Fibroblast of pulmonary artery (primary cell): ENCODE results near the gene GAP43.
A peak's percentile ranks its signal among the peaks of the same experiment; 100 is the strongest.

ENCODE experiments used
- DNase-seq: peaks from one replicate; pipeline ENCODE4 v3.0.0-alpha.2; 2010; ENCODE audit warnings: low read depth
- H3K4me3 ChIP-seq: replicated peaks from 2 replicates; pipeline ENCODE4 v1.5.1; 2011; ENCODE audit warnings: low read depth, mild to moderate bottlenecking, control low read depth, low read length, moderate library complexity
- CTCF ChIP-seq: IDR thresholded peaks from 2 replicates; pipeline ENCODE4 v1.5.1; 2011; ENCODE audit warnings: mild to moderate bottlenecking, control low read depth, low read length, inconsistent platforms; ENCODE audit errors: missing control alignments

The GAP43 gene

GRCh38 chr3:115652738-115653137, 29.4 kb downstream of the GAP43 start:
- no peak overlapping the region for H3K4me3 ChIP-seq
- no peak for TF ChIP-seq CTCF
- no peak for DNase-seq

DNA sequence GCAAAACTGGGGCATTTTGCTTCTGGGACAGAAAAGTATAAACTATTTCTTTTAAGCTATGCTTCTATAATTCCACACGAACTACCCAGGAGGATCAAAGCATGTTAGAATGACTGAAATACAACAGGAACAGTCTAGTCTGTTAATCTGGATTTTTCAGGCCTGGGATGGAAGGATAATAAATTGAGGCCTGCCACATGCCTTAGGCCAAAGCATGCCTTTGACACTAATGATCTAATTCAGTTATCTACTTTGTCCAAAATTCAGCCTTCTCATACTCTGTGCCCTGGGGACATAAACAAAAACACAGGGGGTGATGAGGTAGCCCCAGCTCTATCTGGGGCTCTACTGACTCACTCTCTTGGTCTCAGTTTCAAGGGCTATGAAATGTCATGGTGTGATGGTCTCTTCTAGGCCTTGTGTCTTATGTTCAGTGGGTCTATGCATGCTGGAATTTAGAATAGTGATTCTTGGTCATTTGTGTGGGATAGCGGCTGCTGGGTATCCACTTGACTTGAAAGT, 32.5 kb downstream of the GAP43 start:
- TF ChIP-seq CTCF = no peak

DNA sequence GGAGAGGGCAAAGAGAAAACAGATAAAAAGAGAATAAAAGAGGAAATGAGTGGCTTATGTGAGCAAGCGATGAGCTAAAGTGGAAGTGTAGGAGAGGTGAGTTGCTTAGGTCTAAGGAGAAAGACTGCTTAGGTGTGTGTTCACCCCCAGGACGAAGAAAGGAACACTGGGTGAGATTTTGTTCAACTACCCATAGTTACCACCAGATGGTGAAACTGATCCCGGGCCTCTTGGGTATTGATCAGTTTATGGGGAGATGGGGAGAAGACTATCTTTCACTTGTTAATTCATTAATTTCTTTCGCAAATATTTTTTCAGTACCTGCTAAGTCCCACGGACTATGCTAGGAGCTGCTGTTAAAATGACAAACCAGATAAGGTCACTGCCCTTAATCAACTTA, 33.9 kb downstream of the GAP43 start:
- H3K4me3 ChIP-seq = no peak overlapping the region
- DNase-seq = no peak
- no peak for TF ChIP-seq CTCF

More for the DNA sequence above, 32.5 kb downstream of the GAP43 start:
- H3K4me3 ChIP-seq = no peak overlapping the region
- DNase-seq = no peak

GRCh38 chr3:115658032-115658336, 34.7 kb downstream of the GAP43 start:
- DNase-seq = no peak
- H3K4me3 ChIP-seq = peak overlapping the region; percentile 62
- no peak for TF ChIP-seq CTCF

- peak overlapping the region; percentile 62 for H3K4me3 ChIP-seq
- no peak for TF ChIP-seq CTCF
- peak; percentile 83 for DNase-seq
Measured at GRCh38 chr3:115658337-115659181, 35.2 kb downstream of the GAP43 start.

DNA sequence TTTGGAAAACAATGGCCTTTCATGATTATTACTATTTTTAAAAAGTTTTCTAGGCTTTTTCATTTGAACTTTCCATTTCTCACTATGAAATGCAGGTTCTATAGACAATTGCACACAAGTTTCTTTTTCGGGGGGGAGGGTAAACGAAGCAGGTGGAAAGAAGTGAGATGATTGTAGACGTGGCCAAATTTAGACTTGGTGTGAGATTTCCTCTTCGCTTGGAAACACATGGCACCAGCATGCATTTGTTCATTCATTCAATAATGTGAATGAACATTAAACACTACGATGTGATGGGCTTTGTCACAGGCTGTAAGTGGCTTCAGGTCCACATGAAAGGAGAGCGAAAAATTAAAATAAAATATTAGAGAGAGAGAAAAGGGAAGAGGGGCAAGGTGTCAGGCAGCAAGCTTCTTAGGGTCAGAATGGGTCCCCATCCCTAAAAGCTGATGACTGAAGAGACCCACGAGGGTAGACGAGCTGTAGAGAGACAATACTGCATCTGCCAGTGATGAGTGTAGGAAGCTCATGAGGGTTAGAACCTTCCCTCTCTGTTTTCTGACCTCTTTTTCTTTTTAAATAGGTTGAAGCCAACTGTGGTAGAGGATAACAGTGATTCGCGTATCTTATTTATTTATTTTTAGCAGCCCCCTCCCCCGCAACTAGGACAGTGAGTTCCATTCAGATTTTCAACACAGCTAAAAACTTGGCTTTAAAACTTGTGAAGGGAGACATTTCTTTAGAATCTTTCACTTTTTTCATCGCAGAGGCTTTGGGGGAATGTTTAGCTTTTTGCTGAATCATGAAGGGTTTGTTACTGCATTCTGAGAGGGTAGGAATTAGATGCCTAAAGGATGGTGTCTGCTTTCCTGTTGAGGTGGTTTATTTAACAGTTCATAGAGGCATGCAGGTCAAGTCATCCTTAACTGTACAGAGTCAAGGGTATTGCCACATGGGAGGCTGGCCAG, 36.2 kb downstream of the GAP43 start:
- TF ChIP-seq CTCF = no peak
- peak overlapping the region; percentile 62 for H3K4me3 ChIP-seq
- no peak for DNase-seq
